ENCODE data around the gene ZNF335. TPM values are rescaled to one million over a fixed set of nuclear protein-coding genes. Genes with fewer than 3 reads are reported as not detected.
"Not testable (repeated sequence)": the region's sequence is repeated elsewhere in the genome, so short reads cannot be mapped to it uniquely, and the experiment has no call there.

The ZNF335 gene
- total and polyA plus RNA-seq, 2 experiments from 2014 or later: 12.6 to 14.9 TPM

- H3K4me3 ChIP-seq: no peak overlapping the region
- H3K36me3 ChIP-seq (replicated peaks; ENCODE audit: insufficient read depth, low read depth): no peaks in the 10 kb centered on the region
- H4K20me1 ChIP-seq (ENCODE audit: insufficient read depth, poor library complexity, severe bottlenecking): no peaks in the 10 kb centered on the region
- no peaks in the 10 kb centered on the region for H3K9me2 ChIP-seq (replicated peaks; ENCODE audit: insufficient read depth)
- no peak overlapping the region for H3K27ac ChIP-seq
- H2AFZ ChIP-seq: no peak overlapping the region
- H3K79me2 ChIP-seq: no peaks in the 10 kb centered on the region
- DNase-seq (ENCODE audit: low spot score): peak; percentile 78
- TF ChIP-seq EZH2phosphoT487 (IDR thresholded peaks at IDR 0.05; ENCODE audit: low read depth, severe bottlenecking, unreplicated experiment) (no peak), EZH2 (IDR thresholded peaks at IDR 0.05; ENCODE audit: borderline replicate concordance) (no peak), CTCF (IDR thresholded peaks at IDR 0.05; ENCODE audit: poor library complexity) (no peak)
- no peak overlapping the region for H3K4me2 ChIP-seq
- H3K4me1 ChIP-seq (ENCODE audit: insufficient read depth): peaks cover 4% of the 10 kb centered on the region
- H3K9me3 ChIP-seq (ENCODE audit: low read depth): no peaks in the 10 kb centered on the region
- no peaks in the 10 kb centered on the region for H3K27me3 ChIP-seq
- 53% methylated on average over 11 of the region's 12 CpGs for WGBS (ENCODE audit: low lambda C conversion rate, missing lambda C conversion rate)
These were observed 21.4 kb upstream of the ZNF335 start for GRCh38 chr20:45993197-45993951.

- no peak overlapping the region for H3K4me3 ChIP-seq
- no peaks in the 10 kb centered on the region for H3K36me3 ChIP-seq (replicated peaks; ENCODE audit: insufficient read depth, low read depth)
- no peak for DNase-seq (ENCODE audit: low spot score)
- H3K9me3 ChIP-seq (ENCODE audit: low read depth): no peaks in the 10 kb centered on the region
- no peaks in the 10 kb centered on the region for H3K79me2 ChIP-seq
- no peaks in the 10 kb centered on the region for H3K9me2 ChIP-seq (replicated peaks; ENCODE audit: insufficient read depth)
- 86% methylated on average over 3 of the region's 3 CpGs for WGBS (ENCODE audit: low lambda C conversion rate, missing lambda C conversion rate)
- no peak overlapping the region for H3K27ac ChIP-seq
- H3K27me3 ChIP-seq: no peaks in the 10 kb centered on the region
- no peak overlapping the region for H2AFZ ChIP-seq
- no peaks in the 10 kb centered on the region for H4K20me1 ChIP-seq (ENCODE audit: insufficient read depth, poor library complexity, severe bottlenecking)
- H3K4me2 ChIP-seq: no peak overlapping the region
- TF ChIP-seq CTCF (IDR thresholded peaks at IDR 0.05; ENCODE audit: poor library complexity): no peak
- no peak for TF ChIP-seq EZH2phosphoT487 (IDR thresholded peaks at IDR 0.05; ENCODE audit: low read depth, severe bottlenecking, unreplicated experiment)
- no peak for TF ChIP-seq EZH2 (IDR thresholded peaks at IDR 0.05; ENCODE audit: borderline replicate concordance)
- H3K4me1 ChIP-seq (ENCODE audit: insufficient read depth): peaks cover 4% of the 10 kb centered on the region
These were observed 19.6 kb upstream of the ZNF335 start for GRCh38 chr20:45991616-45992015.

GRCh38 chr20:45988830-45989229 lies 16.8 kb upstream of the ZNF335 start:
- not testable (repeated sequence) for H3K4me1 ChIP-seq (ENCODE audit: insufficient read depth); H3K9me3 ChIP-seq (ENCODE audit: low read depth); H4K20me1 ChIP-seq (ENCODE audit: insufficient read depth, poor library complexity, severe bottlenecking); DNase-seq (ENCODE audit: low spot score); H3K4me3 ChIP-seq; H3K27me3 ChIP-seq; H3K9me2 ChIP-seq (replicated peaks; ENCODE audit: insufficient read depth); H3K4me2 ChIP-seq; H2AFZ ChIP-seq; H3K36me3 ChIP-seq (replicated peaks; ENCODE audit: insufficient read depth, low read depth); H3K79me2 ChIP-seq; H3K27ac ChIP-seq
- WGBS (ENCODE audit: low lambda C conversion rate, missing lambda C conversion rate): 81% methylated on average over 6 of the region's 6 CpGs

GRCh38 chr20:45987108-45987780 lies 15.2 kb upstream of the ZNF335 start:
- Histone ChIP-seq H3K36me3 (replicated peaks; ENCODE audit: insufficient read depth, low read depth) (no peaks in the 10 kb centered on the region), H3K79me2 (no peaks in the 10 kb centered on the region), H3K4me2 (no peak overlapping the region), H2AFZ (no peak overlapping the region), H3K9me3 (ENCODE audit: low read depth) (no peaks in the 10 kb centered on the region), H3K27me3 (no peaks in the 10 kb centered on the region), H3K27ac (no peak overlapping the region), H3K9me2 (replicated peaks; ENCODE audit: insufficient read depth) (no peaks in the 10 kb centered on the region), H3K4me3 (no peak overlapping the region), H3K4me1 (ENCODE audit: insufficient read depth) (no peaks in the 10 kb centered on the region), H4K20me1 (ENCODE audit: insufficient read depth, poor library complexity, severe bottlenecking) (no peaks in the 10 kb centered on the region)
- WGBS (ENCODE audit: low lambda C conversion rate, missing lambda C conversion rate): 13% methylated on average over 16 of the region's 16 CpGs
- DNase-seq (ENCODE audit: low spot score): peak; percentile 83
- TF ChIP-seq EZH2phosphoT487 (IDR thresholded peaks at IDR 0.05; ENCODE audit: low read depth, severe bottlenecking, unreplicated experiment) (no peak), CTCF (IDR thresholded peaks at IDR 0.05; ENCODE audit: poor library complexity) (peak; percentile 73)
